A549 (cell line): ENCODE data around the gene PCED1A. TPM values are rescaled to one million over a fixed set of nuclear protein-coding genes. Genes with fewer than 3 reads are reported as not detected.

Experiments
- ATAC-seq, 2 experiments: fragments of 200-7000 bp in 1 of 2; fragments of >200 bp in 1 of 2; cut with Nextera tagmentation in 1 of 2; cut with Tn5 transposase in 1 of 2; 3 replicates each; pipeline versions ENCODE4 v1.8.0 to v1.9.1; 2018 to 2020; ENCODE audit warnings: mild to moderate bottlenecking in 1 of 2, moderate library complexity in 1 of 2
- CTCF ChIA-PET: fragments of 300-600 bp; sonication (Branson Sonifier 250); formaldehyde crosslinking; extraction: SDS; loops from one replicate; lab custom pipeline; 2021; ENCODE audit warnings: antibody characterized with exemption, inconsistent platforms; lab: Yijun Ruan, JAX
- POLR2A ChIA-PET: fragments of 350-600 bp; formaldehyde crosslinking; extraction: SDS; loops from one replicate; lab custom pipeline; 2021; ENCODE audit warnings: antibody characterized with exemption, inconsistent platforms; lab: Yijun Ruan, JAX
- DNase-seq, 2 experiments: peaks; one replicate each; pipeline versions ENCODE4 v3.0.0 to v3.0.0-alpha.2; 2011 to 2016; ENCODE audit warnings: low read depth in 1 of 2, low spot score in 1 of 2
- FAIRE-seq: peaks from 2 replicates; lab custom pipeline; 2011; peaks lifted over from hg19 to GRCh38; lab: Jason Lieb, UNC
- H3K27ac ChIP-seq, 2 experiments: fragments of >200 bp; sonication (Bioruptor Twin); formaldehyde crosslinking; 3 replicates each; pipeline ENCODE4 v1.5.1; 2016 to 2017
- H3K4me1 ChIP-seq: fragments of >200 bp; sonication (Bioruptor Twin); formaldehyde crosslinking; 3 replicates; pipeline ENCODE4 v1.6.1; 2016
- H3K4me2 ChIP-seq: fragments of >200 bp; sonication (Bioruptor Twin); formaldehyde crosslinking; 3 replicates; pipeline ENCODE4 v1.6.1; 2016
- H3K4me3 ChIP-seq: fragments of >200 bp; sonication (Bioruptor Twin); formaldehyde crosslinking; 3 replicates; pipeline ENCODE4 v1.5.1; 2016
- H3K9me3 ChIP-seq: fragments of >200 bp; sonication (Bioruptor Twin); formaldehyde crosslinking; 3 replicates; pipeline ENCODE4 v1.6.1; 2016
- BHLHE40 ChIP-seq: IDR thresholded peaks from 2 replicates; pipeline ENCODE4 v1.6.1; 2012; ENCODE audit warnings: low read depth, low read length, inconsistent platforms
- CBX2 ChIP-seq: fragments of 200-600 bp; sonication (generic); IDR thresholded peaks from 2 replicates; pipeline ENCODE4 v1.6.1; 2016; ENCODE audit warnings: low read depth, mild to moderate bottlenecking, borderline replicate concordance
- CBX8 ChIP-seq: fragments of 200-600 bp; sonication (generic); IDR thresholded peaks from 2 replicates; pipeline ENCODE4 v1.6.1; 2016
- CEBPB ChIP-seq, 2 experiments: fragments of >200 bp in 1 of 2; sonication (Bioruptor Twin) in 1 of 2; formaldehyde crosslinking in 1 of 2; IDR thresholded peaks; 2 replicates each; pipeline ENCODE4 v1.6.1; 2012 to 2016
- CHD2 ChIP-seq: fragments of 150-350 bp; IDR thresholded peaks from 2 replicates; pipeline ENCODE4 v1.6.1; 2014; ENCODE audit warnings: low read length; ENCODE audit not compliant: partially characterized antibody
- EHMT2 ChIP-seq: fragments of 200-600 bp; sonication (generic); IDR thresholded peaks from 2 replicates; pipeline ENCODE4 v1.6.1; 2016; ENCODE audit warnings: antibody characterized with exemption, low read depth, mild to moderate bottlenecking, moderate library complexity
- ESRRA ChIP-seq: fragments of 150-350 bp; IDR thresholded peaks from 2 replicates; pipeline ENCODE4 v1.6.1; 2014; ENCODE audit warnings: mild to moderate bottlenecking, low read length, borderline replicate concordance
- GATA3 ChIP-seq: IDR thresholded peaks from 2 replicates; pipeline ENCODE4 v1.6.1; 2012; ENCODE audit warnings: borderline replicate concordance
- HDAC2 ChIP-seq: fragments of 200-600 bp; sonication (generic); IDR thresholded peaks from 2 replicates; pipeline ENCODE4 v1.6.1; 2016
- HOXA7 ChIP-seq: fragments of 250-450 bp; sonication (Bioruptor Pico); IDR thresholded peaks from 2 replicates; pipeline ENCODE4 v1.5.0; 2020; ENCODE audit warnings: mild to moderate bottlenecking, moderate library complexity
- HOXB5 ChIP-seq: fragments of 250-450 bp; sonication (Bioruptor Pico); IDR thresholded peaks from 2 replicates; pipeline ENCODE4 v1.5.0; 2020; ENCODE audit warnings: mild to moderate bottlenecking, moderate library complexity
- JUN ChIP-seq, 2 experiments: fragments of >200 bp; sonication (Bioruptor Twin); formaldehyde crosslinking; IDR thresholded peaks; 2 replicates in 1 of 2; 3 replicates in 1 of 2; pipeline ENCODE4 v1.6.1; 2016 to 2017
- JUNB ChIP-seq: fragments of >200 bp; sonication (Bioruptor Twin); formaldehyde crosslinking; IDR thresholded peaks from 2 replicates; pipeline ENCODE4 v1.6.1; 2016
- MAFK ChIP-seq: fragments of 450-650 bp; IDR thresholded peaks from 2 replicates; pipeline ENCODE4 v1.6.1; 2014; ENCODE audit not compliant: partially characterized antibody
- MAX ChIP-seq: IDR thresholded peaks from 2 replicates; pipeline ENCODE4 v1.6.1; 2012
- MAZ ChIP-seq: fragments of 150-350 bp; IDR thresholded peaks from 2 replicates; pipeline ENCODE4 v1.6.1; 2014; ENCODE audit warnings: antibody characterized with exemption, low read depth, low read length, borderline replicate concordance
- RCOR1 ChIP-seq: fragments of 150-350 bp; IDR thresholded peaks from 2 replicates; pipeline ENCODE4 v1.6.1; 2014; ENCODE audit warnings: antibody characterized with exemption, low read length, low read depth
- RFX5 ChIP-seq: fragments of 450-650 bp; IDR thresholded peaks from 2 replicates; pipeline ENCODE4 v1.7.1; 2014; ENCODE audit warnings: antibody characterized with exemption, mild to moderate bottlenecking, moderate library complexity
- SREBF2 ChIP-seq: fragments of 450-650 bp; IDR thresholded peaks from 2 replicates; pipeline ENCODE4 v1.6.1; 2014; ENCODE audit warnings: mild to moderate bottlenecking, moderate library complexity
- TFCP2L1 ChIP-seq: fragments of 250-450 bp; sonication (Bioruptor Pico); IDR thresholded peaks from 2 replicates; pipeline ENCODE4 v1.5.0; 2021; ENCODE audit warnings: mild to moderate bottlenecking
- TP53 ChIP-seq: fragments of 250-450 bp; sonication (Bioruptor Pico); IDR thresholded peaks from 2 replicates; pipeline ENCODE4 v1.5.0; 2021; ENCODE audit warnings: mild to moderate bottlenecking, moderate library complexity
- USF2 ChIP-seq: fragments of 450-650 bp; IDR thresholded peaks from 2 replicates; pipeline ENCODE4 v1.6.1; 2014; ENCODE audit warnings: antibody characterized with exemption
- ZFP36 ChIP-seq: fragments of 450-650 bp; IDR thresholded peaks from 2 replicates; pipeline ENCODE4 v1.6.1; 2014; ENCODE audit warnings: borderline replicate concordance; ENCODE audit not compliant: partially characterized antibody
- ZNF302 ChIP-seq: fragments of 250-450 bp; sonication (Bioruptor Pico); IDR thresholded peaks from 2 replicates; pipeline ENCODE4 v1.9.0; 2021; ENCODE audit warnings: inconsistent platforms, mild to moderate bottlenecking, moderate library complexity
- ZSCAN20 ChIP-seq: fragments of 250-450 bp; sonication (Bioruptor Pico); IDR thresholded peaks from 2 replicates; pipeline ENCODE4 v1.8.0; 2022; ENCODE audit warnings: mild to moderate bottlenecking, moderate library complexity
- WGBS: methylation state at CpG from one replicate; pipeline ENCODE4 v1.1.6; 2017; ENCODE audit errors: missing lambda C conversion rate; 5-methylcytosine and 5-hydroxymethylcytosine counted together
- polyA plus RNA-seq, 4 experiments: library from polyadenylated mRNA; depleted of rRNA in 3 of 4; stranded (reverse); fragments of >200 nt; fragmentation: RNase III in 1 of 4; extraction: RNeasy Plus Mini Kit Qiagen cat#74134 plus additional on column Dnase treatment in 1 of 4; gene quantifications; 2 replicates in 3 of 4; 3 replicates in 1 of 4; pipeline ENCODE4 v1.2.3, GENCODE V29; 2011 to 2017

The PCED1A gene
- polyA plus RNA-seq, 2 of the 4 experiments (the other 2 are of a cell fraction), result 25.7 to 43.8 TPM

- Histone ChIP-seq H3K27ac (no peak overlapping the region), H3K4me3 (no peak overlapping the region), H3K4me1 (peaks cover 18% of the 10 kb centered on the region), H3K9me3 (no peaks in the 10 kb centered on the region), H3K4me2 (no peak overlapping the region)
- POLR2A ChIA-PET, result no interaction called here
- no peak for DNase-seq
- no peak for TF ChIP-seq ZFP36
- peak; percentile 50 for TF ChIP-seq MAFK
- TF ChIP-seq SREBF2, result no peak
- no peak for TF ChIP-seq BHLHE40
- CTCF ChIA-PET, result interaction anchor here (1.1 to 2.3 kb wide), 2 partner anchors 9 to 27 kb away, joined by 3 to 8 read pairs; no protein-coding TSS in a partner anchor
- FAIRE-seq, result no peak
- ATAC-seq, result no peak
- WGBS, result 91% methylated on average over 1 of the region's 1 CpG
Observed at GRCh38 chr20:2878515-2878914, 38.1 kb upstream of the PCED1A start.

GRCh38 chr20:2875690-2876203 is 35.3 kb upstream of the PCED1A start:
- WGBS, result 90% methylated on average over 5 of the region's 5 CpGs
- no peak for DNase-seq
- Histone ChIP-seq H3K9me3 (no peaks in the 10 kb centered on the region), H3K4me1 (peaks cover 27% of the 10 kb centered on the region), H3K4me2 (no peak overlapping the region), H3K27ac (no peak overlapping the region), H3K4me3 (no peak overlapping the region)
- CTCF ChIA-PET, result interaction anchor here (2.3 kb wide), 1 partner anchor 125 kb away, joined by 11 read pairs; no protein-coding TSS in a partner anchor
- POLR2A ChIA-PET, result interaction anchor here (0.6 kb wide), 2 partner anchors 81 to 202 kb away, joined by 3 to 4 read pairs; no protein-coding TSS in a partner anchor
- no peak for TF ChIP-seq MAZ
- no peak for TF ChIP-seq HOXA7 (CRISPR knock-in tag)
- no peak for TF ChIP-seq TP53 (CRISPR knock-in tag)
- TF ChIP-seq ZFP36, result no peak
- no peak for TF ChIP-seq HDAC2
- TF ChIP-seq JUN (IDR thresholded peaks at IDR 0.05), result no peak
- no peak for TF ChIP-seq USF2
- ATAC-seq, result no peak
- no peak for FAIRE-seq

- Histone ChIP-seq H3K9me3 (no peaks in the 10 kb centered on the region), H3K4me1 (peaks cover 29% of the 10 kb centered on the region), H3K27ac (peak overlapping the region; percentile 90 to 98; a peak in 4 of 6 replicates), H3K4me3 (peak overlapping the region; percentile 87), H3K4me2 (peak overlapping the region; percentile 85)
- FAIRE-seq, result no peak
- no peak for TF ChIP-seq HOXB5
- TF ChIP-seq CBX8, result no peak
- no peak for TF ChIP-seq ZFP36
- no peak for TF ChIP-seq MAFK
- no peak for TF ChIP-seq CEBPB (IDR thresholded peaks at IDR 0.05)
- no peak for TF ChIP-seq RFX5
- no peak for TF ChIP-seq CHD2
- TF ChIP-seq HOXA7 (CRISPR knock-in tag), result no peak
- no peak for ATAC-seq
- DNase-seq, result no peak
- 42% methylated on average over 7 of the region's 7 CpGs for WGBS
- CTCF ChIA-PET, result interaction anchor here (1.0 to 2.3 kb wide), 2 partner anchors 26 to 127 kb away, joined by 3 to 11 read pairs; no protein-coding TSS in a partner anchor
- POLR2A ChIA-PET, result no interaction called here
Observed at GRCh38 chr20:2874456-2874855, 34.0 kb upstream of the PCED1A start.

GRCh38 chr20:2873747-2874041 is 33.2 kb upstream of the PCED1A start:
- CTCF ChIA-PET, result interaction anchor here (1.0 to 2.3 kb wide), 9 partner anchors 9 to 127 kb away, joined by 3 to 11 read pairs (median 4); no protein-coding TSS in a partner anchor
- WGBS, result 1% methylated on average over 11 of the region's 29 CpGs
- TF ChIP-seq HOXA7 (CRISPR knock-in tag) (no peak), MAX (no peak), GATA3 (no peak), TFCP2L1 (CRISPR knock-in tag) (no peak), ZSCAN20 (CRISPR knock-in tag) (no peak), CBX2 (no peak), EHMT2 (no peak), SREBF2 (no peak), RCOR1 (no peak), TP53 (CRISPR knock-in tag) (no peak), JUNB (no peak), ESRRA (no peak), ZNF302 (CRISPR knock-in tag) (no peak), CEBPB (IDR thresholded peaks at IDR 0.05) (no peak)
- TF ChIP-seq, all 56 proteins: peak for 0

More at GRCh38 chr20:2873747-2874041, 33.2 kb upstream of the PCED1A start:
- DNase-seq, result peak in 1 of 2 experiments; percentile 35
- peak overlapping the region; percentile 85 for H3K4me2 ChIP-seq
- H3K27ac ChIP-seq, result peak overlapping the region; percentile 90 to 98
- POLR2A ChIA-PET, result interaction anchor here (1.0 kb wide), 3 partner anchors 33 to 222 kb away, joined by 3 to 8 read pairs (median 6); partner anchors contain the start of genes PCED1A and VPS16
- FAIRE-seq, result no peak
- ATAC-seq, result no peak
- peak overlapping the region; percentile 87 for H3K4me3 ChIP-seq
- H3K4me1 ChIP-seq, result peaks cover 28% of the 10 kb centered on the region
- H3K9me3 ChIP-seq, result no peaks in the 10 kb centered on the region
